Measurements from ENCODE around the gene FADS6. TPM values are rescaled to one million over a fixed set of nuclear protein-coding genes. Genes with fewer than 3 reads are reported as not detected.
A peak's percentile ranks its signal among the peaks of the same experiment; 100 is the strongest.

FADS6 gene
- polyA plus RNA-seq, 4 donors, result 2.5 to 27.3 (median 25.7) TPM

- FAIRE-seq (no peak), DNase-seq (peak; percentile 48 to 79)
- WGBS, 3 donors, result 11 to 18% (median 16%) methylated on average over 44 to 76 of the region's 76 CpGs
- Histone ChIP-seq H3K4me3 (ENCODE audit: low read depth in 1 of 3, low read length in 3 of 3) (no peak overlapping the region), H3K27ac (ENCODE audit: low read depth in 1 of 3, low read length in 2 of 3) (no peak overlapping the region), H3K4me1 (ENCODE audit: control insufficient read depth in 3 of 3, insufficient read depth in 2 of 3, low read depth in 1 of 3, low read length in 2 of 3) (no peaks in the 10 kb centered on the region), H3K36me3 (ENCODE audit: control insufficient read depth in 3 of 3, insufficient read depth in 2 of 3, low read depth in 1 of 3, low read length in 3 of 3) (no peaks in the 10 kb centered on the region), H3K27me3 (ENCODE audit: control insufficient read depth in 3 of 3, insufficient read depth in 3 of 3, low read length in 3 of 3) (peaks cover 0 to 63% (median 32%) of the 10 kb centered on the region in 3 donors), H3K9me3 (ENCODE audit: control insufficient read depth in 2 of 2, insufficient read depth in 1 of 2, low read depth in 1 of 2, low read length in 1 of 2) (no peaks in the 10 kb centered on the region)
Observed at GRCh38 chr17:74852237-74853047, 41.0 kb downstream of the FADS6 start.

DNA sequence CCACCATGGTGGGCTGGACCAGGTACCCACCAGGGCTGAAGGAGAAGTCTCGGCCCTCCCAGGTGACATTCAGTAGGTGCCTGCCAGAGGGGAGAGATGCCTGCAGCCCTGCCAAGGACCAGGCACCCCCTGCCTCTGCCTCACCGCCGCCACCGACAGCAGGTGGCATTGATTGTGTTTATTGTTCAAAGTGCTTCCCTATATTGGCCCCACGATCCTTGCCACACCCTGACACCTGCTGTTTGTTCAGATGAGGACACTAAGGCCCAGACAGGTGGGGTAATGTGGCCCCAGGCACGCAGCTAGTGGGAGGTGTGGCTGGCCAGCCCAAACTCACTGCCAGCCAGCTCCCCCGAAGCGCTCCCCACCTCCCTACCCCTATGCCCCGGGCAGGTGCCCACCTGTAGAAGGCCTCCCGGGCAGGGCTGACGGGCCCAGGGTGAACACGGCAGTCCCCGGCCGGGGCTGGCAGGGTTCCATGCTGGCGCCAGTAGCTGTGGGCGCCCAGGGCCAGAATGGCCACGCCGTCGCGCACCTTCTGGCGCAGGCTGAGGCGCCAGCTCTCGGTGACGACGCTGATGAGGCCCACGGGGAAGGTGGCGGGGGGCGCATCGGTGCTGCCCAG lies 41.7 kb downstream of the FADS6 start:
- peak in 1 of 2 donors; percentile 24 for DNase-seq
- WGBS, 3 donors, result 43 to 55% (median 46%) methylated on average over 21 to 29 of the region's 29 CpGs

DNA sequence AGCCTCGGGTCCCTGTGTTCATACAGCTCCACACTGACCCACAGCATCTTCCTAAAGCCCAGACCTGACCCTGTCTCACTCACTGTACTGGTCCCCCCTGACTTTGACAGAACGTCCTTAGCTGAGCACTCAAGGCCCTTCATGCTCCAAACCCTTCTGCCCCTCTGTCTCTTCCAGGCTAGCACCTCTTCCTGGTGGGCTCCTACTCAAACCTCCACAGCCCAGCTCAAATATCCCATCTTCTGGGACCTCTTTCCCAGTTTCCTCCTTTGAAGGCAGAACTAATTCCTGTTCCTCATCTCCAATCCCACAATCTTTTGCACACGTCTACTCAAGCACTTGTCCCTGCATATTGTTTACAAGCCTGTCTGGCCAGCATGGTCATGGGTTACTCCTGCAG lies 42.5 kb downstream of the FADS6 start:
- 47 to 62% (median 57%) methylated on average over 3 of the region's 3 CpGs for WGBS, 3 donors
- Histone ChIP-seq H3K36me3 (ENCODE audit: control insufficient read depth in 3 of 3, insufficient read depth in 2 of 3, low read depth in 1 of 3, low read length in 3 of 3) (no peaks in the 10 kb centered on the region), H3K4me1 (ENCODE audit: control insufficient read depth in 3 of 3, insufficient read depth in 2 of 3, low read depth in 1 of 3, low read length in 2 of 3) (no peaks in the 10 kb centered on the region), H3K9me3 (ENCODE audit: control insufficient read depth in 2 of 2, insufficient read depth in 1 of 2, low read depth in 1 of 2, low read length in 1 of 2) (no peaks in the 10 kb centered on the region), H3K27ac (ENCODE audit: low read depth in 1 of 3, low read length in 2 of 3) (no peak overlapping the region), H3K27me3 (ENCODE audit: control insufficient read depth in 3 of 3, insufficient read depth in 3 of 3, low read length in 3 of 3) (peaks cover 0 to 57% (median 32%) of the 10 kb centered on the region in 3 donors), H3K4me3 (ENCODE audit: low read depth in 1 of 3, low read length in 3 of 3) (no peak overlapping the region)
- FAIRE-seq (no peak), DNase-seq (no peak)

More for the DNA sequence above, 41.7 kb downstream of the FADS6 start:
- no peak for FAIRE-seq
- H3K4me3 ChIP-seq (ENCODE audit: low read depth in 1 of 3, low read length in 3 of 3), result no peak overlapping the region
- H3K36me3 ChIP-seq (ENCODE audit: control insufficient read depth in 3 of 3, insufficient read depth in 2 of 3, low read depth in 1 of 3, low read length in 3 of 3), result no peaks in the 10 kb centered on the region
- peaks cover 0 to 56% (median 32%) of the 10 kb centered on the region in 3 donors for H3K27me3 ChIP-seq (ENCODE audit: control insufficient read depth in 3 of 3, insufficient read depth in 3 of 3, low read length in 3 of 3)
- H3K27ac ChIP-seq (ENCODE audit: low read depth in 1 of 3, low read length in 2 of 3), result no peak overlapping the region
- no peaks in the 10 kb centered on the region for H3K9me3 ChIP-seq (ENCODE audit: control insufficient read depth in 2 of 2, insufficient read depth in 1 of 2, low read depth in 1 of 2, low read length in 1 of 2)
- no peaks in the 10 kb centered on the region for H3K4me1 ChIP-seq (ENCODE audit: control insufficient read depth in 3 of 3, insufficient read depth in 2 of 3, low read depth in 1 of 3, low read length in 2 of 3)

DNA sequence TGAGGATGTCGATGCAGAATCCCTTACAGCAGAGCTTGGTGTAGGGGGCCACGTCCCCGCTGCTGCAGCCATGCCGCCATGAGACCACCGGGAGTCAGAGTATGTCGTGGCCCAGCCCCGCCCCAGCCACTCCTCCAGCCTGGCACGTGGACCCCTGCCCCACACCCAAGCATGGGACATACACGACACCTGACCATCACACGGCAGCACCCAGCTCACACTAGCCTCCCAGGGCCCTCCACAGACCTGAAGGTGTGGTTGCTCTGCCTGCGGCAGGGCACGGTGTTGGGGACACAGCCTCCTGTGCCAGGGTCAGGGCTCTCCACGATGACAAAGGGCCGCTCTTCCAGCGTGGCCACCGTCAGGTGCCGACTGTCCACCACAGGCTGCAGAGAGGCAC lies 43.1 kb downstream of the FADS6 start:
- Histone ChIP-seq H3K27ac (ENCODE audit: low read depth in 1 of 3, low read length in 2 of 3) (no peak overlapping the region), H3K27me3 (ENCODE audit: control insufficient read depth in 3 of 3, insufficient read depth in 3 of 3, low read length in 3 of 3) (peaks cover 0 to 52% (median 30%) of the 10 kb centered on the region in 3 donors), H3K4me3 (ENCODE audit: low read depth in 1 of 3, low read length in 3 of 3) (no peak overlapping the region), H3K36me3 (ENCODE audit: control insufficient read depth in 3 of 3, insufficient read depth in 2 of 3, low read depth in 1 of 3, low read length in 3 of 3) (no peaks in the 10 kb centered on the region), H3K9me3 (ENCODE audit: control insufficient read depth in 2 of 2, insufficient read depth in 1 of 2, low read depth in 1 of 2, low read length in 1 of 2) (no peaks in the 10 kb centered on the region), H3K4me1 (ENCODE audit: control insufficient read depth in 3 of 3, insufficient read depth in 2 of 3, low read depth in 1 of 3, low read length in 2 of 3) (no peaks in the 10 kb centered on the region)
- FAIRE-seq, result no peak
- WGBS, 3 donors, result 80 to 85% (median 84%) methylated on average over 16 to 17 of the region's 17 CpGs
- DNase-seq, result no peak

DNA sequence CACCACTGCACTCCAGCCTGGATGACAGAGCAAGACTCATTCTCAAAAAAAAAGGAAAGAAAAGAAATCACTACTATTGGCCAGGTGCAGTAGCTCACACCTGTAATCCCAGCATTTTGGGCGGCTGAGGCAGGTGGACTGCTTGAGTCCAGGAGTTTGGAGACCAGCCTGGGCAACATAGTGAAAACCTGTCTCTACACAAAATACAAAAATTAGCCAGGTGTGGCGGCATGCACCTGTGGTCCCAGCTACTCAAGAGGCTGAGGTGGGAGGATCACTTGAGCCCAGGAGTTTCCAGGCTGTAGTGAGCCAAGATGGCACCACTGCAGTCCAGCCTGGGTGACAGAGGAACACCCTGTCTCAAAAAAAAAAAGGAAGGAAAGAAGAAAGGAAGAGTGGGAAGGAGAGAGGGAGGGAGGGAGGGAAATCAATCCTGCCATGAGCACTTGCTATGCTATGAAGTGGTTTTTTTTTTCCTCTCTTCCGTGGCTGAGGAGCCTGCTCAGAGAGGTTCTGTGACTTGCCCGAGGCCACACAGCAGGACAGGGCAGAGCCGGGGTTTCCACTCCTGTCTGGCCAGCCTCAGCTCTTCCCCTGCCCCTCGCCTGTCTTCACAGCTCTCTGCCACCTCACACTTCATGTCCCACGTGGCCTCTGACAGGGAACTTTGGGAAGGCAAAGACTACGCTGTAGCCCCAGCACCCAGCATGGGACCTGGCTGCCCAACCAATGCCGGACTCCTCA lies 44.6 kb downstream of the FADS6 start:
- Histone ChIP-seq H3K9me3 (ENCODE audit: control insufficient read depth in 2 of 2, insufficient read depth in 1 of 2, low read depth in 1 of 2, low read length in 1 of 2) (no peaks in the 10 kb centered on the region), H3K4me1 (ENCODE audit: control insufficient read depth in 3 of 3, insufficient read depth in 2 of 3, low read depth in 1 of 3, low read length in 2 of 3) (no peaks in the 10 kb centered on the region), H3K4me3 (ENCODE audit: low read depth in 1 of 3, low read length in 3 of 3) (no peak overlapping the region), H3K27ac (ENCODE audit: low read depth in 1 of 3, low read length in 2 of 3) (no peak overlapping the region), H3K36me3 (ENCODE audit: control insufficient read depth in 3 of 3, insufficient read depth in 2 of 3, low read depth in 1 of 3, low read length in 3 of 3) (no peaks in the 10 kb centered on the region), H3K27me3 (ENCODE audit: control insufficient read depth in 3 of 3, insufficient read depth in 3 of 3, low read length in 3 of 3) (peaks cover 0 to 46% (median 16%) of the 10 kb centered on the region in 3 donors)
- DNase-seq, result no peak
- no peak for FAIRE-seq
- 62 to 69% (median 69%) methylated on average over 7 to 9 of the region's 9 CpGs for WGBS, 3 donors

DNA sequence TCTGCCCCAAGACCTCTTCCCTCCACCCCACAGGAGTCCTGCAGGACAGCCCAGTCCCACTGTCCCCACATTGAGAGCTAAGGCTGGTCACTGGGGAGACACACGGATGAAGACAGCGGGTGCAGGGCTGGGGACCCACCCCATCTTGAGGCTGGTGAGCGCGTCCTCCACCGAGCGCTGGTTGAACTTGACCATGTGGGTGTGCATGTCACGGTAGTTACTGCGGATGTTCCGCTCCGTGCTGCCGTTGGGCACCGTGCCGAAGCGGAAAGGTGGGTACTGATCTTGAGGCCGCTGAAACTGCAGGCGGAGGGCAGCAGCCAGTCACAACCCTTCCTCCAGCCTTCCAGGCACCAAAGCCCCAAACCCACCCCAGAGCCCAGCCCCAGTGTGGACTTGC lies 46.8 kb downstream of the FADS6 start:
- no peaks in the 10 kb centered on the region for H3K9me3 ChIP-seq (ENCODE audit: control insufficient read depth in 2 of 2, insufficient read depth in 1 of 2, low read depth in 1 of 2, low read length in 1 of 2)
- no peak overlapping the region for H3K27ac ChIP-seq (ENCODE audit: low read depth in 1 of 3, low read length in 2 of 3)
- peaks cover 0 to 41% (median 4%) of the 10 kb centered on the region in 3 donors for H3K27me3 ChIP-seq (ENCODE audit: control insufficient read depth in 3 of 3, insufficient read depth in 3 of 3, low read length in 3 of 3)
- H3K4me1 ChIP-seq (ENCODE audit: control insufficient read depth in 3 of 3, insufficient read depth in 2 of 3, low read depth in 1 of 3, low read length in 2 of 3), result peaks cover 0 to 3% (median 0%) of the 10 kb centered on the region in 3 donors
- DNase-seq (no peak), FAIRE-seq (no peak)
- WGBS, 3 donors, result 92 to 97% (median 95%) methylated on average over 16 of the region's 16 CpGs
- no peak overlapping the region for H3K4me3 ChIP-seq (ENCODE audit: low read depth in 1 of 3, low read length in 3 of 3)
- H3K36me3 ChIP-seq (ENCODE audit: control insufficient read depth in 3 of 3, insufficient read depth in 2 of 3, low read depth in 1 of 3, low read length in 3 of 3), result no peaks in the 10 kb centered on the region

DNA sequence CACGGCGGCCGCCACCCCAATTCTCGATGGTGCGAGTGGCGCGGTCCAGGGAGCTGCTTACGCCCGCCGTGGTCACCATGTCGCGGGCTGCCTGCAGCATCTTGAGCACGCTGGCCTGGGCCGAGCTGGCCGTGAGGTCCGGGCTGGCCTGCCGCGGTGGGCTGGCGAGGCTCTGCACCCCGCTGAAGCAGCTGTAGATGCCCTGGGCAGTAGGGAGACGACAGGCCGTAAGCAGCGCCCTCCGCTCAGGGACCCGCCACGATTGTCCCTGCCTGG lies 50.1 kb downstream of the FADS6 start:
- FAIRE-seq, result no peak
- Histone ChIP-seq H3K4me3 (ENCODE audit: low read depth in 1 of 3, low read length in 3 of 3) (no peak overlapping the region), H3K4me1 (ENCODE audit: control insufficient read depth in 3 of 3, insufficient read depth in 2 of 3, low read depth in 1 of 3, low read length in 2 of 3) (peaks cover 0 to 10% (median 0%) of the 10 kb centered on the region in 3 donors)

DNA sequence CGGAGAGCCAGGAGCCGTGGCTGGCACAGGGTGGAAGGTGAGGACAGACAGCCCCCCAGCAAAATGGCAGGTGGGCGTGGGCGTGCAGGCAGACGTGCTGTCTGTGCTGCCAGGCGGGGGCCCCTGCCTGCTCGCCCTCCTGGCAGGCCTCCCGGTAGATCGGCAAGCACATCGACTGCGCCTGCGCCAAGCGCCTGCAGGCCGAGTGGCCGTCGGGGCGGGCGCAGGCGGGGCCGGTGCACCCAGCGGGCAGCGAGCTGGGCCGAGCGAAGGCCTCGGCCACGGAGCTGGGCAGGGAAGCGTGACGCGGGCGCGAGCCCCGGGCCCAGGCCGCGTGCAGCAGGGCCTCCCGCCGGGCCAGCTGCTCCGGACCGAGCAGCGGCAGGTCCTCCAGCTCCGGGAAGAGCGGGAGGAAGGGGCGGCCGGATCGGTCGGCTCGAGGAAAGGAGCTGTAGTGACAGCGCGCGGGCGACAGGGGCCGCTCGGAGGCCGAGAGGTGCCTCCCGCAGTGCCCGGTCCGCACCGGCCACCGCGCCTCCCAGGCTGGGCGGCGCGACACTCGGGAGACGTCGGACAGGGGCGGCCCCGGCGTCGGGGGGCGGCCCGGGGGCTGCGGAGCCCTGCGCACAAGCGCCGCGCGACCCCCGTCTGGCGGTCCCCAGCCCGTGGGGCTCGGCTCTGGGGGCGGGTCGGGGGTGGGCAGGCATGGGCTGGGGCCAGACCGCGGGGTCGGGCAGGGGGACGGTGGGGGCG lies 50.7 kb downstream of the FADS6 start:
- Histone ChIP-seq H3K36me3 (ENCODE audit: control insufficient read depth in 3 of 3, insufficient read depth in 2 of 3, low read depth in 1 of 3, low read length in 3 of 3) (peaks cover 0 to 12% (median 0%) of the 10 kb centered on the region in 3 donors), H3K9me3 (ENCODE audit: control insufficient read depth in 2 of 2, insufficient read depth in 1 of 2, low read depth in 1 of 2, low read length in 1 of 2) (no peaks in the 10 kb centered on the region), H3K27ac (ENCODE audit: low read depth in 1 of 3, low read length in 2 of 3) (no peak overlapping the region), H3K27me3 (ENCODE audit: control insufficient read depth in 3 of 3, insufficient read depth in 3 of 3, low read length in 3 of 3) (peaks cover 0 to 39% (median 0%) of the 10 kb centered on the region in 3 donors), H3K4me3 (ENCODE audit: low read depth in 1 of 3, low read length in 3 of 3) (peak overlapping the region in 1 of 3 donors; percentile 45), H3K4me1 (ENCODE audit: control insufficient read depth in 3 of 3, insufficient read depth in 2 of 3, low read depth in 1 of 3, low read length in 2 of 3) (peaks cover 0 to 10% (median 0%) of the 10 kb centered on the region in 3 donors)
- 1 to 9% (median 4%) methylated on average over 49 to 88 of the region's 88 CpGs for WGBS, 3 donors
- peak; percentile 55 to 83 for DNase-seq
- FAIRE-seq, result no peak

More for the DNA sequence above, 50.1 kb downstream of the FADS6 start:
- H3K36me3 ChIP-seq (ENCODE audit: control insufficient read depth in 3 of 3, insufficient read depth in 2 of 3, low read depth in 1 of 3, low read length in 3 of 3), result peaks cover 0 to 7% (median 0%) of the 10 kb centered on the region in 3 donors
- H3K9me3 ChIP-seq (ENCODE audit: control insufficient read depth in 2 of 2, insufficient read depth in 1 of 2, low read depth in 1 of 2, low read length in 1 of 2), result no peaks in the 10 kb centered on the region
- DNase-seq, result no peak
- H3K27ac ChIP-seq (ENCODE audit: low read depth in 1 of 3, low read length in 2 of 3), result no peak overlapping the region
- H3K27me3 ChIP-seq (ENCODE audit: control insufficient read depth in 3 of 3, insufficient read depth in 3 of 3, low read length in 3 of 3), result peaks cover 0 to 39% (median 0%) of the 10 kb centered on the region in 3 donors
- WGBS, 3 donors, result 34 to 48% (median 40%) methylated on average over 21 to 26 of the region's 26 CpGs
